ENCODE data around the gene ALDH3A1.

ALDH3A1 gene

DNA sequence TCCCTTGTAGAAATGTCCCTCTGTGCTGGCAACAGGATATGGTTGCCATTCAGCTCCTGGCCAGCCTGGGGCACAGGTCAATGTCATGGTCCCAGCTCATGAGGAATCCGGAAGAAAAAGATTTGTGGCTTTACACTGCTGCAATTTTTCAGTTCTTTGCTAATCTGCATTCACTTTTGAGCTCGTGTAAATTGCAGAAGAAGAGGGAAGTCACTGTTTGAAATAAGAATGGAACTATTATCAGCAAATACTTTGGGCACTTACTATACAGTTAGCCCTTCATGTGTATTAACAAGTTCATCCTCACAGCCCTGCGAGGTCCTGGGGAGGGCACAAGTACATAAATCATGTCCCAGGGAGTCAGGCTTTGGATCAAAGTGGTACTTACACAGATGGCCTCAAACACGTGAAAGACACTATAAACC is 45.9 kb downstream of the ALDH3A1 start:
- no peak for DNase-seq
